PFSK-1 (cell line): ENCODE results near the gene TOE1.

Experiments
- FOXP2 ChIP-seq: optimal IDR thresholded peaks from 2 replicates; pipeline ENCODE3; 2011; ENCODE audit warnings: borderline replicate concordance, control low read depth, inconsistent platforms; ENCODE audit not compliant: insufficient read depth; ENCODE audit errors: extremely low read length, extremely low read depth
- POLR2AphosphoS5 ChIP-seq: IDR thresholded peaks from 2 replicates; pipeline ENCODE4 v1.6.1; 2012; ENCODE audit warnings: low read depth, mild to moderate bottlenecking, control low read depth, low read length, moderate library complexity
- REST ChIP-seq, 2 experiments: IDR thresholded peaks; 2 replicates each; pipeline versions ENCODE4 v1.6.1 to v1.8.0; 2011 to 2012; ENCODE audit warnings: low read depth in 2 of 2, low read length in 2 of 2, control low read depth in 1 of 2, inconsistent platforms in 1 of 2, mild to moderate bottlenecking in 1 of 2, moderate library complexity in 1 of 2; ENCODE audit not compliant: insufficient read depth in 1 of 2
- SIN3A ChIP-seq: IDR thresholded peaks from 2 replicates; pipeline ENCODE4 v1.6.1; 2012; ENCODE audit warnings: mild to moderate bottlenecking, low read length, moderate library complexity, borderline replicate concordance; ENCODE audit not compliant: insufficient read depth
- TAF1 ChIP-seq: IDR thresholded peaks from 2 replicates; pipeline ENCODE4 v1.6.1; 2012; ENCODE audit warnings: low read length, control low read depth, borderline replicate concordance; ENCODE audit not compliant: insufficient read depth

The TOE1 gene

GRCh38 chr1:45364294-45364693 lies 24.3 kb downstream of the TOE1 start:
- TF ChIP-seq TAF1, result no peak
- TF ChIP-seq REST (IDR thresholded peaks at IDR 0.05; ENCODE audit: insufficient read depth in 1 of 2, low read depth in 2 of 2, low read length in 2 of 2), result no peak
- no peak for TF ChIP-seq SIN3A

GRCh38 chr1:45365051-45365450 lies 25.1 kb downstream of the TOE1 start:
- TF ChIP-seq REST (IDR thresholded peaks at IDR 0.05; ENCODE audit: insufficient read depth in 1 of 2, low read depth in 2 of 2, low read length in 2 of 2), result no peak
- no peak for TF ChIP-seq SIN3A
- no peak for TF ChIP-seq TAF1
- no peak for TF ChIP-seq FOXP2
- TF ChIP-seq POLR2AphosphoS5, result no peak

- TF ChIP-seq FOXP2 (no peak), SIN3A (no peak), TAF1 (no peak), REST (IDR thresholded peaks at IDR 0.05; ENCODE audit: insufficient read depth in 1 of 2, low read depth in 2 of 2, low read length in 2 of 2) (no peak), POLR2AphosphoS5 (no peak)
Measured at GRCh38 chr1:45370575-45370974, 30.6 kb downstream of the TOE1 start.

GRCh38 chr1:45373573-45373972 lies 33.6 kb downstream of the TOE1 start:
- TF ChIP-seq FOXP2, result no peak

- TF ChIP-seq REST (IDR thresholded peaks at IDR 0.05; ENCODE audit: insufficient read depth in 1 of 2, low read depth in 2 of 2, low read length in 2 of 2), result no peak
- no peak for TF ChIP-seq FOXP2
- TF ChIP-seq POLR2AphosphoS5, result no peak
- TF ChIP-seq SIN3A, result no peak
- TF ChIP-seq TAF1, result no peak
Measured at GRCh38 chr1:45375104-45376090, 35.4 kb downstream of the TOE1 start.
